Mesendoderm (in vitro differentiated cells): Measurements from ENCODE around the gene PRRC2A.

Source experiments
- DNase-seq: peaks from one replicate; pipeline ENCODE4 v3.0.0; 2013
- H2AK5ac ChIP-seq: 2 replicates; pipeline ENCODE4 v1.6.1; 2013; ENCODE audit warnings: low read length, inconsistent platforms
- H2BK120ac ChIP-seq: 2 replicates; pipeline ENCODE4 v1.6.1; 2013; ENCODE audit warnings: low read depth, mild to moderate bottlenecking, low read length, moderate library complexity, mixed read lengths
- H2BK15ac ChIP-seq: replicated peaks from 2 replicates; pipeline ENCODE4 v1.6.1; 2013; ENCODE audit warnings: low read depth, mild to moderate bottlenecking, moderate library complexity
- H2BK5ac ChIP-seq: 2 replicates; pipeline ENCODE4 v1.6.1; 2013; ENCODE audit warnings: low read length, inconsistent platforms
- H3K18ac ChIP-seq: 2 replicates; pipeline ENCODE4 v1.6.1; 2013; ENCODE audit warnings: mild to moderate bottlenecking, low read length, mixed read lengths
- H3K23ac ChIP-seq: one replicate; pipeline ENCODE4 v1.6.1; 2013; ENCODE audit warnings: low read length
- H3K27ac ChIP-seq: 2 replicates; pipeline ENCODE4 v1.5.1; 2013; ENCODE audit warnings: low read depth, mild to moderate bottlenecking, inconsistent platforms, low read length, moderate library complexity
- H3K27me3 ChIP-seq: 2 replicates; pipeline ENCODE4 v1.6.1; 2013; ENCODE audit warnings: low read length, control low read depth, mild to moderate bottlenecking, inconsistent platforms; ENCODE audit not compliant: insufficient read depth, poor library complexity
- H3K36me3 ChIP-seq: 2 replicates; pipeline ENCODE4 v1.6.1; 2013; ENCODE audit warnings: low read length, inconsistent platforms; ENCODE audit not compliant: control insufficient read depth, insufficient read depth
- H3K4ac ChIP-seq: one replicate; pipeline ENCODE4 v1.6.1; 2013; ENCODE audit warnings: low read depth, mild to moderate bottlenecking, low read length, moderate library complexity
- H3K4me1 ChIP-seq: 2 replicates; pipeline ENCODE4 v1.6.1; 2013; ENCODE audit warnings: low read depth, low read length, inconsistent platforms; ENCODE audit not compliant: control insufficient read depth
- H3K4me2 ChIP-seq: 2 replicates; pipeline ENCODE4 v1.6.1; 2013; ENCODE audit warnings: low read length
- H3K4me3 ChIP-seq: 2 replicates; pipeline ENCODE4 v1.5.1; 2013; ENCODE audit warnings: mild to moderate bottlenecking, low read length
- H3K56ac ChIP-seq: one replicate; pipeline ENCODE4 v1.6.1; 2013; ENCODE audit warnings: low read length
- H3K79me1 ChIP-seq: 2 replicates; pipeline ENCODE4 v1.6.1; 2013; ENCODE audit warnings: low read length, inconsistent platforms
- H3K79me2 ChIP-seq: 2 replicates; pipeline ENCODE4 v1.6.1; 2013; ENCODE audit warnings: mild to moderate bottlenecking, low read length; ENCODE audit not compliant: control insufficient read depth, insufficient read depth
- H3K9ac ChIP-seq: 2 replicates; pipeline ENCODE4 v1.6.1; 2013; ENCODE audit warnings: low read length, inconsistent platforms
- H4K5ac ChIP-seq: one replicate; pipeline ENCODE4 v1.6.1; 2013; ENCODE audit warnings: low read length
- H4K8ac ChIP-seq: one replicate; pipeline ENCODE4 v1.6.1; 2013; ENCODE audit warnings: low read depth, mild to moderate bottlenecking, control low read depth, low read length, moderate library complexity
- WGBS: extraction: QIAGEN DNeasy Blood & Tissue Kit; methylation state at CpG from one replicate; pipeline ENCODE4 v1.1.7; 2013; ENCODE audit warnings: low lambda C conversion rate, missing lambda C conversion rate; ENCODE audit not compliant: insufficient coverage; ENCODE audit errors: extremely low coverage; 5-methylcytosine and 5-hydroxymethylcytosine counted together

PRRC2A gene

DNA sequence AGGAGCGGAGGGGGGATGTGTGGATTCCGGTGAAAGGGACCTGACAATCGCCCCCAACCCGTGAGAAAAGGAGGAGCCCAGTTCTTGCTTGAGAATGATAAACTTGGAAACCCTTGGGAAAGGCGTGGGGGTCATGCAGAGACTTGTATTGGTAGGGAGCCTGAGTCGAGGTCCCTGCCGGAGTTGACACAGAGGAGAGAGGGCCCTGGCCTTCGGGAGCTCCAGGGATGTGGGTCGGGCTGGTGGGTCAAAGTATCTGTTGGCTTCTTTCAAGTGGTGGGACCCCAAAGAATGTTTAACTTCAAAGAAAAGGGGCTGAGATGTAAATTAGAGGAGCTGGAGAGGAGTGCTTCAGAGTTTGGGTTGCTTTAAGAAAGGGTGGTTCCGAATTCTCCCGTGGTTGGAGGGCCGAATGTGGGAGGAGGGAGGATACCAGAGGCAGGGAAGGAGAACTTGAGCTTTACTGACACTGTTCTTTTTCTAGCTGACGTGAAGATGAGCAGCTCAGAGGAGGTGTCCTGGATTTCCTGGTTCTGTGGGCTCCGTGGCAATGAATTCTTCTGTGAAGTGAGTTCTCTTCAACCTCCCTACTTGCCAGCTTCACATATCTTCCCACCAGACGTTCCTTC lies 45.9 kb downstream of the PRRC2A start:
- H2BK120ac ChIP-seq, result no peak overlapping the region
- H3K18ac ChIP-seq, result peak overlapping the region; percentile 64
- no peak for DNase-seq
- peak overlapping the region; percentile 98 for H3K9ac ChIP-seq
- peak overlapping the region; percentile 99 for H3K56ac ChIP-seq
- H3K4ac ChIP-seq, result peak overlapping the region; percentile 74
- H3K79me1 ChIP-seq, result peaks cover 33% of the 10 kb centered on the region
- H2BK5ac ChIP-seq, result no peak overlapping the region
- peak overlapping the region; percentile 90 for H3K23ac ChIP-seq
- peaks cover 15% of the 10 kb centered on the region for H3K36me3 ChIP-seq
- no CpG with 5 or more reads among the region's 15 CpGs for WGBS
- H3K4me1 ChIP-seq, result peaks cover 8% of the 10 kb centered on the region
- H3K27ac ChIP-seq, result peak overlapping the region; percentile 84
- peak overlapping the region; percentile 70 for H4K8ac ChIP-seq
- H3K27me3 ChIP-seq, result no peaks in the 10 kb centered on the region
- H2BK15ac ChIP-seq, result no peak overlapping the region
- H3K4me3 ChIP-seq, result peak overlapping the region; percentile 97
- H4K5ac ChIP-seq, result no peak overlapping the region
- H3K4me2 ChIP-seq, result peak overlapping the region; percentile 90
- H3K79me2 ChIP-seq, result peaks cover 38% of the 10 kb centered on the region
- H2AK5ac ChIP-seq, result peak overlapping the region; percentile 34

DNA sequence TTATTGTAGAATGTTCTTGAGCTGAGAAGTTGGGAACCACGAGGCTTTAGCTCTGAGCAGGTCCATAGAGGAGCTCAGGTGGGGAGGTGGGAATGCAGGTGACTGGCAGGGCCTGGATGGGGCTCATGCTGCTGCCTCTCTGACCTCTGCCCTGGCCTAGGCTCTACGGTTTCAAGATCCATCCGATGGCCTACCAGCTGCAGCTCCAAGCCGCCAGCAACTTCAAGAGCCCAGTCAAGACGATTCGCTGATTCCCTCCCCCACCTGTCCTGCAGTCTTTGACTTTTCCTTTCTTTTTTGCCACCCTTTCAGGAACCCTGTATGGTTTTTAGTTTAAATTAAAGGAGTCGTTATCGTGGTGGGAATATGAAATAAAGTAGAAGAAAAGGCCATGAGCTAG lies 49.2 kb downstream of the PRRC2A start, which contains the start of gene LY6G5B:
LY6G5B (plus strand) TSS at position 301 of the 400 bp plus-strand sequence. CDS start 975 bp downstream, outside the sequence.
- Histone ChIP-seq H2BK15ac (no peak within 1 kb of the TSS), H3K4me1 (peaks cover 3% of the 10 kb centered on the region), H3K4ac (no peak within 1 kb of the TSS), H3K23ac (no peak within 1 kb of the TSS), H4K8ac (no peak within 1 kb of the TSS), H3K18ac (no peak within 1 kb of the TSS), H3K27ac (no peak within 1 kb of the TSS), H3K27me3 (no peaks in the 10 kb centered on the region), H3K4me3 (no peak within 1 kb of the TSS), H2BK5ac (no peak within 1 kb of the TSS), H3K9ac (no peak within 1 kb of the TSS), H2BK120ac (no peak within 1 kb of the TSS), H3K79me2 (peaks cover 24% of the 10 kb centered on the region), H3K4me2 (no peak within 1 kb of the TSS), H3K56ac (no peak within 1 kb of the TSS), H4K5ac (no peak within 1 kb of the TSS), H2AK5ac (no peak within 1 kb of the TSS), H3K79me1 (peaks cover 24% of the 10 kb centered on the region), H3K36me3 (peaks cover 21% of the 10 kb centered on the region)
- no CpG with 5 or more reads among the region's 8 CpGs for WGBS
- no peak for DNase-seq

DNA sequence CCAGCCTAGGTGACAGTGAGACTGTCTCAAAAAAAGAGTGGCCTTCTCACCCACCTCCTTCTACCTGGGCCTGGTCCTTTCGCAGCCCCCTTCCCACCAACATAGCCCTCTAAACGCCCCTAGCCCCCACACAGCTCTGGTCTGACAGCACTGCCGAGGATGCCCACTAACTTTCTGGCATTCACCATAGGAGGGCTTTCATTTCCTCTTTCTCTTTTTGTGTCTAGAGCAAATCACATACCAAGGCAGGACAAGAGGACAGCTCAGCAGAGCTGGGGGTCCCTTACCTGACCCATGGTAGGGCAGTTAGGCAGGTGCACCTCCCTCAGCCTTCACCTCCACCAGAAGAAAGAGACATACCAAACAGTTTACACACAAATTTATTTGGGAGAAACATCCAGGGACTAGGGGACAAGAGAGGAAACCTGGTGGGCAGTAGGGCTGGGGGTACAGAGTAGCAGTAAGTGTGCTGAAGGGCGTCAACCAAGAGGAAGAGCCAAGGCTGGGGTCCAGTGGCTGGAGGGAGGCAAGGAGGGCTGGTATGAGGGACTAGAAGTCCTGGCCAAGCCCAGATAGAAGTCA lies 55.9 kb downstream of the PRRC2A start:
- Histone ChIP-seq H3K36me3 (peaks cover 5% of the 10 kb centered on the region), H3K27me3 (no peaks in the 10 kb centered on the region), H3K4me3 (no peak overlapping the region), H3K18ac (no peak overlapping the region), H3K23ac (no peak overlapping the region), H3K4me1 (no peaks in the 10 kb centered on the region), H2BK15ac (no peak overlapping the region), H4K5ac (no peak overlapping the region), H3K9ac (no peak overlapping the region), H3K27ac (no peak overlapping the region), H3K4ac (no peak overlapping the region), H2BK5ac (no peak overlapping the region), H3K79me1 (no peaks in the 10 kb centered on the region), H2AK5ac (no peak overlapping the region), H4K8ac (no peak overlapping the region), H3K4me2 (no peak overlapping the region), H3K56ac (no peak overlapping the region), H3K79me2 (no peaks in the 10 kb centered on the region), H2BK120ac (no peak overlapping the region)
- no CpG with 5 or more reads among the region's 4 CpGs for WGBS
- no peak for DNase-seq

DNA sequence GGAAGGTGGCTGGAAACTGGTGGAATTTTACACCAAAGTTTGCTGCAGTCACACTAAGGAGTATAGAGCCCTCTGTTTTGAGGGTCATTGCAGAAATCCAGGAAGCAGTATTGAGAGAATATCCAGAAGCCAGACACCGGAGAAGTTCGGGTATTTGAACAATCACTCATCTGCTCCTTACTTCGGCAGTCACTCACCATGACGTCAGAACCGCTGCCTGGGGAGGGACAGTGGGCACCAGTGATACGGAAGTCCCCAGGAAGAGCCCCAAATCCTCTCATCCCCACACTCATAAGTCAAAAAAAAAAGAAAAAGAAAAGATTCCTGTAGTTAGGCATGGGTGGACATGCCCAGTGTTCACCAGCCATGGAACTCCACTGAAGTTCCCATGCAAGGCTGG lies 56.4 kb downstream of the PRRC2A start:
- Histone ChIP-seq H2BK5ac (no peak overlapping the region), H3K79me2 (no peaks in the 10 kb centered on the region), H3K18ac (no peak overlapping the region), H3K4me1 (no peaks in the 10 kb centered on the region), H3K9ac (no peak overlapping the region), H3K4ac (no peak overlapping the region), H2BK15ac (no peak overlapping the region), H3K27ac (no peak overlapping the region), H2BK120ac (no peak overlapping the region), H2AK5ac (no peak overlapping the region), H3K4me2 (no peak overlapping the region), H3K56ac (no peak overlapping the region), H3K36me3 (peaks cover 2% of the 10 kb centered on the region), H3K27me3 (no peaks in the 10 kb centered on the region), H4K8ac (no peak overlapping the region), H3K79me1 (no peaks in the 10 kb centered on the region), H3K23ac (no peak overlapping the region), H3K4me3 (no peak overlapping the region), H4K5ac (no peak overlapping the region)
- no peak for DNase-seq
- no CpG with 5 or more reads among the region's 6 CpGs for WGBS

DNA sequence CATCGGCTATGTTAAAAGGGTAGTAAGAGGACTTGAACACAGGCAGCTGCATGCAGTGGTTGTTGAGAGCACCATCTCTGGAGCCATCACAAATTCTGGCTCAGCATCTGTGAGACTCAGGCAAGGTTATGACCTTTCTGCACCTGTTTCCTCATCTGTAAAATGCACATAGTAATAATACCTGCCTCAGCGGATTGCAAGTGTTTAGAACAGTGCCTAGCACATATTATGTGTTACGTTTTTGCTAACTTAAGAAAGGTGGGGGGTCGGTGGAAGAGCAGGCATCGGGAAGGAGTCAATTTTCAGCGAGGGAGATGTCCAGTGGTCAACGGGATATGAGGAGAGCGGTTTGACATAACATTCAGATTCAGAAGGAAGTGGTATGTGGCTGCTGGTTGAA lies 57.4 kb downstream of the PRRC2A start:
- Histone ChIP-seq H3K27ac (no peak overlapping the region), H4K5ac (no peak overlapping the region), H3K23ac (no peak overlapping the region), H3K79me2 (no peaks in the 10 kb centered on the region), H3K36me3 (no peaks in the 10 kb centered on the region), H3K4me1 (no peaks in the 10 kb centered on the region), H4K8ac (no peak overlapping the region), H3K56ac (no peak overlapping the region), H2BK5ac (no peak overlapping the region), H3K9ac (no peak overlapping the region), H2BK15ac (no peak overlapping the region), H3K4me2 (no peak overlapping the region), H2BK120ac (no peak overlapping the region), H3K18ac (no peak overlapping the region), H3K4me3 (no peak overlapping the region), H3K79me1 (no peaks in the 10 kb centered on the region), H2AK5ac (no peak overlapping the region), H3K4ac (no peak overlapping the region), H3K27me3 (no peaks in the 10 kb centered on the region)
- no CpG with 5 or more reads among the region's 8 CpGs for WGBS
- no peak for DNase-seq
